Measurements from ENCODE around the gene WDR1. TPM values are rescaled to one million over a fixed set of nuclear protein-coding genes. Genes with fewer than 3 reads are reported as not detected.

Gene WDR1
- total and polyA plus RNA-seq, 2 of the 13 experiments (the other 11 are each of a cell fraction or from before 2014, with no cell fraction given) = 106 to 198 TPM

GRCh38 chr4:10030972-10031667, 85.5 kb downstream of the WDR1 start:
- POLR2A ChIA-PET = interaction anchor here (0.7 to 2.4 kb wide), 3 partner anchors 10 to 24 kb away, joined by 3 to 11 read pairs (median 4); partner anchors contain the start of gene SLC2A9
- FAIRE-seq = no peak
- peak overlapping the region; percentile 15 for H3K27ac ChIP-seq (ENCODE audit: extremely low read length, insufficient read depth, low read length)
- no peak for TF ChIP-seq IRF1 (CRISPR knock-in tag; IDR thresholded peaks at IDR 0.05; ENCODE audit: low read depth)
- no peak for TF ChIP-seq WIZ (CRISPR knock-in tag; IDR thresholded peaks at IDR 0.05)
- no peak for TF ChIP-seq TFE3 (CRISPR knock-in tag; IDR thresholded peaks at IDR 0.05)
- no peak; the same call in 1 of the 2 replicates for TF ChIP-seq POGZ (CRISPR knock-in tag; IDR thresholded peaks at IDR 0.05)
- TF ChIP-seq TGIF2 (CRISPR knock-in tag; IDR thresholded peaks at IDR 0.05) = peak; percentile 54; the same call in 1 of the 2 replicates
- TF ChIP-seq MAX (IDR thresholded peaks at IDR 0.05) = peak; percentile 55; the same call in 1 of the 2 replicates
- TF ChIP-seq ZHX2 (IDR thresholded peaks at IDR 0.05; ENCODE audit: low read depth) = no peak
- TF ChIP-seq ZHX2 (CRISPR knock-in tag; IDR thresholded peaks at IDR 0.05; ENCODE audit: borderline replicate concordance) = no peak
- no peak for TF ChIP-seq ZNF776 (CRISPR knock-in tag; IDR thresholded peaks at IDR 0.05)
- TF ChIP-seq SAP130 (CRISPR knock-in tag; IDR thresholded peaks at IDR 0.05; ENCODE audit: low read depth) = 0 out of 2 replicates have a peak, but pooled peaks have one; percentile 8
- TF ChIP-seq ZNF275 (CRISPR knock-in tag; IDR thresholded peaks at IDR 0.05; ENCODE audit: borderline replicate concordance) = no peak
- TF ChIP-seq ZNF20 (CRISPR knock-in tag; IDR thresholded peaks at IDR 0.05) = no peak
- no peak for TF ChIP-seq KDM5B (CRISPR knock-in tag; IDR thresholded peaks at IDR 0.05; ENCODE audit: borderline replicate concordance)

More at GRCh38 chr4:10030972-10031667, 85.5 kb downstream of the WDR1 start:
- no peaks in the 10 kb centered on the region for H4K20me1 ChIP-seq (ENCODE audit: insufficient read depth, low read length)
- peaks cover 84% of the 10 kb centered on the region for H3K4me1 ChIP-seq (ENCODE audit: insufficient read depth, low read length)
- WGBS (ENCODE audit: low lambda C conversion rate) = 30% methylated on average over 6 of the region's 7 CpGs
- no peaks in the 10 kb centered on the region for H3K9me3 ChIP-seq (ENCODE audit: low read length)
- no TSS peak for BruUV-seq (replicated peaks)
- peak overlapping the region in 1 of 3 experiments; percentile 34; a peak in 1 of 6 replicates for H3K4me3 ChIP-seq (replicated peaks in 1 of 3; ENCODE audit: insufficient read depth in 1 of 3, low read depth in 2 of 3, low read length in 3 of 3)
- in situ Hi-C loops (cut with HindIII; ENCODE audit: extremely low pct_ligation_motif_present, low pct_unique_long_range_greater_than_20kb) = no loop called here
- ATAC-seq (peak; percentile 63), DNase-seq (ENCODE audit: low spot score) (no peak)
- no peaks in the 10 kb centered on the region for H3K79me2 ChIP-seq (ENCODE audit: insufficient read depth, low read length)
- no peaks in the 10 kb centered on the region for H3K36me3 ChIP-seq (replicated peaks in 1 of 2; ENCODE audit: control insufficient read depth in 1 of 2, insufficient read depth in 2 of 2, low read length in 2 of 2)
- H3K9ac ChIP-seq (ENCODE audit: insufficient read depth, low read depth, low read length) = peak overlapping the region; percentile 32
- CTCF ChIA-PET (ENCODE audit: low intra/inter-chr PET ratio, low total read pairs) = no interaction called here
- intact Hi-C loops (cut with micrococcal nuclease; ENCODE audit: unreplicated experiment) = no loop called here
- peak overlapping the region; percentile 65 for H3K4me2 ChIP-seq (ENCODE audit: low read depth, low read length)
- H3K27me3 ChIP-seq (ENCODE audit: control insufficient read depth in 1 of 2, insufficient read depth in 2 of 2, low read length in 2 of 2) = no peaks in the 10 kb centered on the region
- H2AFZ ChIP-seq (ENCODE audit: low read length) = no peak overlapping the region
